ENCODE data around the gene MISP3. TPM values are rescaled to one million over a fixed set of nuclear protein-coding genes. Genes with fewer than 3 reads are reported as not detected.

The MISP3 gene
- total and polyA plus RNA-seq, 9 donors: 0.28 to 13.9 (median 0.79) TPM

GRCh38 chr19:14105680-14106079 is 33.1 kb downstream of the MISP3 start:
- H3K36me3 ChIP-seq: no peaks in the 10 kb centered on the region
- WGBS, 3 donors: 66 to 74% (median 72%) methylated on average over 8 of the region's 8 CpGs
- H3K9me3 ChIP-seq: no peaks in the 10 kb centered on the region
- no peak overlapping the region for H3K27ac ChIP-seq
- peaks cover 10% of the 10 kb centered on the region for H3K4me1 ChIP-seq (ENCODE audit: insufficient read depth)
- H3K4me3 ChIP-seq: no peak overlapping the region
- DNase-seq: no peak
- no peaks in the 10 kb centered on the region for H3K27me3 ChIP-seq
- TF ChIP-seq POLR2A (IDR thresholded peaks at IDR 0.05) (no peak), CTCF (IDR thresholded peaks at IDR 0.05) (no peak), EP300 (IDR thresholded peaks at IDR 0.05) (no peak)
- intact Hi-C loops (cut with DNase I): no loop called here

- DNase-seq: no peak
- WGBS, 3 donors: 76 to 89% (median 81%) methylated on average over 12 to 16 of the region's 16 CpGs
- Histone ChIP-seq H3K4me3 (no peak overlapping the region), H3K9me3 (no peaks in the 10 kb centered on the region), H3K27ac (peak overlapping the region; percentile 52 to 70), H3K27me3 (no peaks in the 10 kb centered on the region), H3K4me1 (ENCODE audit: insufficient read depth) (peaks cover 15% of the 10 kb centered on the region), H3K36me3 (no peaks in the 10 kb centered on the region)
- intact Hi-C loops (cut with DNase I): no loop called here
- TF ChIP-seq POLR2A (IDR thresholded peaks at IDR 0.05) (no peak), EP300 (IDR thresholded peaks at IDR 0.05) (no peak), CTCF (IDR thresholded peaks at IDR 0.05) (no peak)
Observed at GRCh38 chr19:14106840-14107239, 34.3 kb downstream of the MISP3 start.

GRCh38 chr19:14107581-14108461 is 35.2 kb downstream of the MISP3 start:
- Histone ChIP-seq H3K9me3 (no peaks in the 10 kb centered on the region), H3K27me3 (no peaks in the 10 kb centered on the region), H3K4me1 (ENCODE audit: insufficient read depth) (peaks cover 15% of the 10 kb centered on the region), H3K4me3 (no peak overlapping the region), H3K27ac (peak overlapping the region; percentile 52 to 70), H3K36me3 (no peaks in the 10 kb centered on the region)
- no peak for TF ChIP-seq EP300 (IDR thresholded peaks at IDR 0.05)
- TF ChIP-seq CTCF (IDR thresholded peaks at IDR 0.05): no peak
- no peak for TF ChIP-seq POLR2A (IDR thresholded peaks at IDR 0.05)
- DNase-seq: peak in 4 of 5 donors; percentile 43 to 57 (median 52)
- intact Hi-C loops (cut with DNase I): no loop called here
- WGBS, 3 donors: 36 to 50% (median 41%) methylated on average over 22 to 23 of the region's 23 CpGs

GRCh38 chr19:14110650-14111049 is 38.1 kb downstream of the MISP3 start:
- TF ChIP-seq EP300 (IDR thresholded peaks at IDR 0.05) (no peak), CTCF (IDR thresholded peaks at IDR 0.05) (no peak), POLR2A (IDR thresholded peaks at IDR 0.05) (no peak)
- WGBS, 3 donors: 12 to 31% (median 24%) methylated on average over 2 of the region's 2 CpGs
- DNase-seq: no peak
- H3K4me3 ChIP-seq: no peak overlapping the region
- H3K27ac ChIP-seq: peak overlapping the region in 1 of 2 donors; percentile 55
- peaks cover 30% of the 10 kb centered on the region for H3K4me1 ChIP-seq (ENCODE audit: insufficient read depth)
- H3K36me3 ChIP-seq: no peaks in the 10 kb centered on the region
- no peaks in the 10 kb centered on the region for H3K27me3 ChIP-seq
- intact Hi-C loops (cut with DNase I): no loop called here
- H3K9me3 ChIP-seq: no peaks in the 10 kb centered on the region
